HG03565 (cell line): ENCODE results near the gene HIVEP3.
A peak's percentile ranks its signal among the peaks of the same experiment; 100 is the strongest.

Experiments
- ATAC-seq: cut with Tn5 transposase; IDR thresholded peaks from one replicate; pipeline ENCODE4 v1.9.1; 2021; ENCODE audit warnings: mild to moderate bottlenecking, moderate library complexity; ENCODE audit not compliant: unreplicated experiment

The HIVEP3 gene

GRCh38 chr1:41672641-41673361 lies 245.9 kb downstream of the HIVEP3 start:
- ATAC-seq, result no peak

- ATAC-seq, result no peak
These were observed 246.5 kb downstream of the HIVEP3 start for GRCh38 chr1:41672173-41672572.

DNA sequence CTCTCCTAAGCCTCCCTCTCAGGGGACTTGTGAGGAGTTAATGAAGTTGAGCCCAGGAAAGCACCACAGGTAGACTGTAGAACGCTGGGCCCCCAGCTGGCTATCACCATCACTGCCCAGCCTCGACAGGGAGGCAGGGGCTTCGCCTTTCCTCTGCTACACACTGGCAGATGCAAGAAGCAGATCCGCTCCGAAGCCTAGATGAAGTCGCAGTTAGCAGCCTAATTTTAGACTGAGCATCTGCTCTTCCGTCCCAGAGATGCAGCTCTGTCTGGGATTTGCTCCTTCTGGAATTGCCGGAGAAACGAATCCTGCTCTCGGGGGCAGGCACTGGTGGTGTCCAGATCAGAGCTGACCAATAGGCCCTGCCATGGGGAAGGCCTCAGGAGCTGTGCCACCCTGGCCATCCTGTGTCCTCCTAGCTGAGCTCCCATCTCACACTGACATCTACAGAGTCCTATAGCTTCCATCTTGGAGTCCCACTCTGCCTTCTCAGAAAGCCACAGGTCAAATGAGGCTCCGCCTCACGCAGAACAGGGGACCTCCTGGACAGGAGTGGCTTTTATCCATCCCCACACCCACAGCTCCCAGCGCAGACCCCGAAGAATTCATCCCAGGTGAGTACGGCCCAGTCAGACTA lies 247.5 kb downstream of the HIVEP3 start:
- ATAC-seq, result no peak

DNA sequence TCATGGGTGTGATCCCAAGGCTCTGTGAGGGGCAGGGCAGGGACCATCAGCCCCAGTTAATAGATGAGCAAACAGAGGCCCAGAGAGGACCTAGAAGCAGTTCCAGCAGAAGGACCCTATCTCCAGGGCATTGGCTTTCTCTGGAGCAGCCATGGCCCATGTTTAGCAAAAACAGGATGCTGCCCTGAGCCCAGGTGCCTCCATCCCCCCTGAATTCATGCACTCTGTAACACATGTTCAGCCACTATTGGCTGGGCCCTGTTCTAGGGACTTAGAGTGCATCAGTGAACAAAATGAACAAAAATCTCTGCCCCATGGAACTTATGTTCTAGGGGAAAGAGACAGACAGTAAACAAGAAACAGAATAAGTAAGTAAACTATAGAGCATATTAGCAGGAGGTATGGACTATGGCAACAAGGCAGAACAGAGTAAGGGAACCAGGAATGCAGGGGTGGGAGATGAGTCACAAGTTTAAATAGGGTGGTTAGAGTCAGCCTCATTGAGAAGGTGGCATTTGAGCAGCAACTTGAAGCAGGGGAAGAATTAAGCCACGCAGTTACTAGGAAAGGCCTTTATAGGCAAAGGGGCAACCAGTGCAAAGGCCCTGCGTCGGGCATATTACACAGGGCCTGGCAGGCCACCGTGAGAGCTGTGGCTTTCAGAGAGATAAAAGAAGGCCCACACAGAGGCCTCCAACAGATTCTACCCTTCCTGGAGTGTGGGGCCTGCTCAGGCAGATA lies 248.3 kb downstream of the HIVEP3 start:
- ATAC-seq, result no peak

- no peak for ATAC-seq
These were observed 249.8 kb downstream of the HIVEP3 start for GRCh38 chr1:41668967-41669366.

GRCh38 chr1:41668054-41668660 lies 250.6 kb downstream of the HIVEP3 start:
- ATAC-seq, result no peak

DNA sequence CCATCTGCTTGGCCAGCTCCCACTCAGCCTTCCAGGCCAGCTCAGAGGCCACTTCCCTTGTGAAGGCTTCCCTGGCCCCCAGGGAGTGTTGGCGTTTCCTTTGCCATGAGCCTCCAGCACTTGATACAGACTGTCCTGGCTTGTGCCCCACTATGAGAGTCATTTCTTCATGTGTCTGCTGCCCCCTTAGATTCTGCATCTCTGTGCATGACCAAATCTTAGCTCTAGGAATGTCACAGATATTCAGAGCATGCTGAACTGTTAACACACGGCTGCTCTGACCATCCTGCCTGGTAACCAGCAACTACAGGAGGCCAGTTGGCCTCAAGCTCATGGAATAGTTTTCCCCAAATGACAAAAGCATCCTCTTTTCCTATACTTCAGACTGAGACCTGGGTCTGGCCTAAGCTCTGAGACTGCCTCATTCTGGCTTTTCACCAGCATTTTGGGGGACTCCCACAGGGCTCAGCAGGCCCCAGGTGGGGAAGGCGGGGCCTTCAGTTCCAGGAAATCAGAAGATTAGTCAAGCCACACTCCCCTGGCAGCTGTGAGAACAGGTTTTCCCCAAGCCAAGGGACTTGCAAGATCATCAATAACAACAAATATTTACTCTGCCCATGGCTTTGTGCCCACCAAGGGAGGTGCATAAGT lies 251.6 kb downstream of the HIVEP3 start:
- ATAC-seq, result no peak

DNA sequence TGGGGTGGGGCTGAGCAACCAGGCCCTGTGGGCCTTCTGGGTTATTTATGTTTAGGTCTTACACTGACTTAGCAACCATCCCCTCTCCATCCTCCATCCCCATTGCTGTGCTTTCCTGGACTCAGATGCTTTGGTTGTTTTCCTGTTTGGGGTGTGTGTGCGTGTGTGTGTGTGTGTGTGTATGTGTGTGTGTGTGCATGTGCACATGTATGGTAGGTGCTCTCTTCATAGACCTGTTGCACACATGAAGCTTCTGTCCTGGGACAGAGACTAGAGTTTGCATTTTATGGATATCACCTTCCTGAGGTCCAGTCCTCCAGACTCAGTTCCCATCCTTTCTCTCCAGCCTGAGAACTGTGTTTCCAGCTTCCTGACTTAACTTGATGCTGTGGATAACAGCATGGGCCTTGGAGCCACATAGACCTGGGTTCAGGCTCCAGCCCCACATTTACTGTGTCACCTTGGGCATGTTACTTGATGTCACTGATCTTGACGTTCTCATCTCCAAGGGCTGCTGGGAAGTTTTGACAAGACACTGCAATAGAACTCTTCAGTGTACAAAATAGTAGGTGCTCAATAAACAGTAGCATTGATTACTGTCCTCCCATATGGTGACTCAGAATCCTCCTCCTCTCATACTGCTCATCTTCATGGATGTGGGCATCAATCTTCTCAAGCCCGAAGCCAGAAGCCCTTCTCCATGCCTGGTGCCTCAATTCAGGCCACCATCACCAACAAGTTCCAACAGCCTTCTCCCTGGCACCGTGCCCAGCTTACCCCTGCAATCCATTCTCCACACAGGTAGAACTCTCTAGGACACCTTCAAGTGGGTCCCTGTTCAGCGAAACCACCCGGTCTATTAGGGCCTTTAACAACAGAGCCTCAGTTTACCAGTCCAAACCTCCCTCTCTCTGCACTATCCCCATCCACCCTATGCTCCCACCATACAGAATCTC lies 252.5 kb downstream of the HIVEP3 start:
- ATAC-seq, result no peak

DNA sequence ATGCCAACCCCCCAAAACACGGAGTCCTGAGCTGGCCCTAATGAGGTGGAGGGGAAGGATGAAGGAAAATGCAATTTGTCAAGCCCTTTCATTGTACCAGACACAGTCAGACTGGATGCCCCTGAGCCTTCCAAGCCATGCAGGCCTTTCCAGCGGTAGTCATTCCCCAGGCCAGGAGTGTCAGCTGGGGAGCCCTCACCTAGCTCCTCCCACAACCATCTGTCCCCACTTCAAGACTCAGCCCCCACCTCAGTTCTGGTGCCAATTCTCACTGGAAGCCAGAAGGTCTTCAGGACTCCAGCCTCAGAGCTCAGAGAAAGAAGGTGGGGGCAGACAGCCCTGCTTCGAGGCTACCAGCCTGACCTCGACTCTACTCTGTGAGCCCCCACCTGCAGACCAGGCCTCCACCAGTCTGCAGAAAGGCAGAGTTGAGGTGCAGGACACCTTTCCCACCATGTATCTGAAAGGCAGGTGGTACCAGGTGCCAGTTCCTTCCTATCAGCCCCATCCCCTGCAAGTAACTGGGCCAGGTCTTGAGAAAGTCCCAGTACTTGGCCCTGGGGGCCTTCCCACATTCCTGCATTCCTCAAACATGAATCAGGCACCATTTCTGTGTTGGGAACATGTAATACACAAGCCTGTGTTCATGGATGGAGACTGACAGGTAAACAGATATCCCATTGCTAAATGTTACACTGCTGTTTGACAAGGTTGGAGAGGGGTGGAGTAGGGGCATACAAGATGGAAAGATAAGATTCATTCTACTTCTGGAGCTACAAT lies 253.7 kb downstream of the HIVEP3 start:
- no peak for ATAC-seq

GRCh38 chr1:41663671-41664400 lies 254.9 kb downstream of the HIVEP3 start:
- no peak for ATAC-seq

DNA sequence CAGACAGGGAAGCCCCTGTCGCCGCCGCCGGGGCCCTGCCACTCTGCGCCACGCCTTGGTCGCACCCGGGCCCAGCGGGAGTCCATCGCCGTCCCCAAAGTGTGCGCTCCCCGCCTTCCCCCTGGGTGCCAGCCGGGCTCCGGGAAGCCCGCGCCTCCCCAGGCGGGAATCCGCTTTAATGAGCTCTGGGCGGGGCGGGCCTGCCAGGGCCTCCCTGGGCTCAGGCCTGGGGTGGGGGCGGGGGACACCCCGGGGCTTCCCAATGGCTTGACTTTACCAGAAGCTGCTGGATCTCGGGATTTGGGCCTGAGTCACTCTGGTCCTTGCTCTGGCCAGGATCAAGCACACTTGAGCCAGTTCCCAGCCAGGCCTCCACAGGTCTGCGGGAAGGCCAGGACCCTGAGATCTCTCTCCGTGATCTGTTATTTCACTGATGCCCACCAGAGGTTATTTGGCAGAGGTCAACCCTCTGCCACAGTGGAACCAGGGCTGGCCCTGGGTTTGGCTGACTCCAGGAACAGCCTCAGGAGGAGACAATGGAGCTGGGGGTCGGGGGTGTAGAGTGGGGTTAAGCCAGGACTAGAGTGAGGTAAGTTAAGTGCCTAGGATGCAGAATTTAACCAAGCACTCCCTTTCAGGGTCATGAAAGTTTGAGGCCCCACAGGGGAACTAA lies 255.8 kb downstream of the HIVEP3 start:
- ATAC-seq, result no peak

DNA sequence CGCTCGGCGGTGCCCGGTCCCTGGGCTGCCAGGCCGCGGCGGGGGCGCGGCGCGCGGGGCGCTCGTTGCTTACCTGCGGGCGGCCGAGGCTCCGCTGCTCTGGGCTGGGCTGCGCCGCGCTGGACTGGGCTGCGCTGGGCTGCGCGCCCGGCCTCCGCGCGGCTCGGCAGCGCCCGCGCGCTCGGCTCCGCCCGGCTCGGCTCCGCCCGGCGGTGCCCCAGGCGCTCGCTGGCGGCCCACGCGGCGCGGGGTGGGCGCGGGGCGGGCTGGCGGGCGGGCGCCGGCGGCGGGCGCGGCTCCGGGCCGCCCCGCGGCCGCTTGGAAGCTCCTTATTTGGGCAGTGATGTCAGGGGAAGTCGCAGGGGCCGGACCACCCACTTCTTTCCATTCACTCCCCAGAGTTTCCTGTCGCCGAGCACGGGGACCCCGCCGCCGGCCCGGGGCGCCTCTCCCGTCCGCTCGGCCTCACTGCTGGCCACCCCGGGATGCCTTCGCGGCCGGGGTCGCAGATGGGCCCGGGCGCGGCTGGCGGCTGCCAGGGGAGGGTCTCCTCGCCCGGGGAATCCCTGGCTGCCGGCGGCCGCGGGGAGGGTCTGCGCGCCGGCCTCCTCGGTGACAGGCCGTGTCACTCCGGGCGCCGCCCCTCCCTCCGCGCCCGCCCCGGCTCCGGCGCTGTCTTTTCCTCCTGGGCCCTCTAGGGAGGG lies 256.5 kb downstream of the HIVEP3 start:
- ATAC-seq, result peak; percentile 59

DNA sequence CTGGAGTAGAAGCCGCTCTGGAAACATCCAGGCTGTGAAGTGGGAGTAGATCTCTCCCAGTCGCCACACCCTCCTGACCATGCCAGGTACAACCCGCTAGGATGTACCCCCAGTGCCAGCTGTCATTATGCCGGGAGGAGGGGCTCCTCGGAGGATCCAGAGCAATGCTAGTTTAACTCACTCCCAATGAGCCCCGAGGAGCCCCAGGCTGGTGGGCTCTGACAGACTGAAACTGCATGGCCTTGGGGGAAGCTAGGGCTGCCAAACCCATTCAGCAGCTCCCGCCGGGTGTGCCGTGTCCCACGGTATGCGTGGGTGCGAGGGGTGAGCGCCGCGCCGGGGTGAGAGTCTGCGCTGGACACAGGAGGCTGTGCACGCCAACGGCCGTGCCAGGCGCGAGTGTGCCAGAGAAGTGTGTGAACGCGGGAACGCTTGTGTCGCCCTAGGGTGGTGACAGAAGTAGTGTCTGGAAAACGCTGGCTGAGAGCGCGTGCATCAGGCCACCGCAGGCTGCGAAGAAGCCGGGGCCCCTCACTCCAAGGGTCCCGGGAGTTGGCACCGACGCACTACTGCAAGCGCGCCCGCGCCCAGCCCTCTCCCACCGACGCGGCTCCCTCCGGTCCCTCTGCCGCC lies 257.2 kb downstream of the HIVEP3 start:
- ATAC-seq, result peak; percentile 3

GRCh38 chr1:41660570-41661427 lies 257.9 kb downstream of the HIVEP3 start:
- ATAC-seq, result no peak

DNA sequence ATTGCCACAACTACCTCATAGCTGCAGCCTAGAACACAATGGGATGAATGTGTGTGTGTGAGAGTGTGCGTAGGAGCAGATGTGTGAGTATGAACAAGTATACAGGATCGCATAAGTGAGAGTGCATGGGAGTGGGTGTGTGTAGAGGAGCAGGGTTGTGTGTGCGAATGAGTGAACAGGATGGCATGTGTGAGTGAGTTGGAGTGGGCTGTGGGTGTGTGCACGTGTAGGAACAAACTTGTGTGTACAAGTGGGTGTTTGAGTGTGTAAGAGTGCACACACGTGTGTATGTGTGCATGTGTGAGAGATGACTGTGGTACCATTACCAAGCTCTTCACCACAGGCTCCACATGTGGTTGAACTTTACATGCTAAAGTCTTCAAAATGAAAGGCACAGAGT lies 258.8 kb downstream of the HIVEP3 start:
- ATAC-seq, result no peak

DNA sequence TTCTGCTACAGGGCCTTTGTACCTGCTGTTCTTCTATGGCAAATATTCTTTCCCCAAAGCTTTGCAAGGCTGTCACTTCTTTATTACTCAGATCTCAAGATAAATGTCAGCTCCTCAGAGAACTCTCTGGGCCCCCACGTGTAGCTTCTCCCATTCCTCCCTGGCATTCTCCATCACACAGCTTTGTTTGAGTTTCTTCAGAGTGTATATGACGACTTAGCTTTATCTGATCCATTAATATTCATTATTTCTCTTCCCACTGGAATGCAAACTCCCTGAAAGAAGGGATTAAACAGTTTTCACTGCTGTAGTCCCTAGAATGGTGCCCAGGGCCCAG lies 259.6 kb downstream of the HIVEP3 start:
- no peak for ATAC-seq
